Activated naive CD4-positive, alpha-beta T cell treated with anti-CD3 and anti-CD28 coated beads, Interleukin-2, amount 50 U/mL, for 72 hours (primary cell): ENCODE results near the gene ACKR4. TPM values are rescaled to one million over a fixed set of nuclear protein-coding genes. Genes with fewer than 3 reads are reported as not detected.

Experiments used
- total RNA-seq, 2 donors: library from RNA; stranded (reverse); gene quantifications; one replicate each; pipeline ENCODE4 v1.2.3, GENCODE V29; 2022

The ACKR4 gene
- total RNA-seq, 2 donors from 2014 or later: 0.51 to 1.2 TPM

Other genes starting within 250 kb of the ACKR4 start
- 10 to 100 TPM; 34.3 to 43.1 TPM for gene DNAJC13, start 179.8 kb upstream of the ACKR4 start, total RNA-seq
- 10 to 100 TPM; 16.0 to 20.3 TPM for gene ACAD11, start 62.5 kb downstream of the ACKR4 start, total RNA-seq
- gene UBA5, start 63.1 kb downstream of the ACKR4 start, total RNA-seq: 10 to 100 TPM; 45.3 to 82.3 TPM
- gene NPHP3, start 125.1 kb downstream of the ACKR4 start, total RNA-seq: 10 to 100 TPM; 18.2 to 23.5 TPM